ENCODE data around the gene SMAD7. TPM values are rescaled to one million over a fixed set of nuclear protein-coding genes. Genes with fewer than 3 reads are reported as not detected.

The SMAD7 gene
- total and polyA plus RNA-seq, 4 donors = 11.8 to 58.8 (median 35.8) TPM

- H3K36me3 ChIP-seq (ENCODE audit: control insufficient read depth in 4 of 4, insufficient read depth in 4 of 4, low read length in 4 of 4) = no peaks in the 10 kb centered on the region
- H3K9me3 ChIP-seq (ENCODE audit: control insufficient read depth in 4 of 4, insufficient read depth in 3 of 4, low read length in 3 of 4) = no peaks in the 10 kb centered on the region
- no peak for TF ChIP-seq CTCF (IDR thresholded peaks at IDR 0.05; ENCODE audit: control extremely low read depth, extremely low read depth)
- no peak for ATAC-seq (ENCODE audit: insufficient read depth, low FRiP score)
- H3K4me3 ChIP-seq = no peak overlapping the region
- no peaks in the 10 kb centered on the region for H3K27me3 ChIP-seq (ENCODE audit: control insufficient read depth in 3 of 3, insufficient read depth in 3 of 3, low read length in 2 of 3)
- H3K9ac ChIP-seq (ENCODE audit: insufficient read depth in 1 of 2, low read length in 2 of 2) = no peak overlapping the region
- 86 to 95% methylated on average over 4 of the region's 4 CpGs for WGBS, 2 donors
- no peak overlapping the region for H3K27ac ChIP-seq (ENCODE audit: low read depth in 1 of 2, low read length in 1 of 2)
- no peak for DNase-seq
- peaks cover 0 to 22% (median 13%) of the 10 kb centered on the region in 5 donors for H3K4me1 ChIP-seq (ENCODE audit: control insufficient read depth in 5 of 5, insufficient read depth in 5 of 5, low read length in 5 of 5)
Measured at GRCh38 chr18:48884771-48885170, 66.0 kb downstream of the SMAD7 start.

GRCh38 chr18:48884306-48884705, 66.5 kb downstream of the SMAD7 start:
- Histone ChIP-seq H3K27me3 (ENCODE audit: control insufficient read depth in 3 of 3, insufficient read depth in 3 of 3, low read length in 2 of 3) (no peaks in the 10 kb centered on the region), H3K4me1 (ENCODE audit: control insufficient read depth in 5 of 5, insufficient read depth in 5 of 5, low read length in 5 of 5) (peaks cover 0 to 22% (median 11%) of the 10 kb centered on the region in 5 donors), H3K36me3 (ENCODE audit: control insufficient read depth in 4 of 4, insufficient read depth in 4 of 4, low read length in 4 of 4) (no peaks in the 10 kb centered on the region), H3K9ac (ENCODE audit: insufficient read depth in 1 of 2, low read length in 2 of 2) (no peak overlapping the region), H3K9me3 (ENCODE audit: control insufficient read depth in 4 of 4, insufficient read depth in 3 of 4, low read length in 3 of 4) (no peaks in the 10 kb centered on the region), H3K27ac (ENCODE audit: low read depth in 1 of 2, low read length in 1 of 2) (no peak overlapping the region), H3K4me3 (no peak overlapping the region)
- TF ChIP-seq CTCF (IDR thresholded peaks at IDR 0.05; ENCODE audit: control extremely low read depth, extremely low read depth) = no peak
- ATAC-seq (ENCODE audit: insufficient read depth, low FRiP score) (no peak), DNase-seq (no peak)
- 90% methylated on average over 4 of the region's 4 CpGs for WGBS, 2 donors

GRCh38 chr18:48882379-48882778, 68.4 kb downstream of the SMAD7 start:
- no peak for ATAC-seq (ENCODE audit: insufficient read depth, low FRiP score)
- H3K27ac ChIP-seq (ENCODE audit: low read depth in 1 of 2, low read length in 1 of 2) = no peak overlapping the region
- H3K27me3 ChIP-seq (ENCODE audit: control insufficient read depth in 3 of 3, insufficient read depth in 3 of 3, low read length in 2 of 3) = no peaks in the 10 kb centered on the region
- no peaks in the 10 kb centered on the region for H3K9me3 ChIP-seq (ENCODE audit: control insufficient read depth in 4 of 4, insufficient read depth in 3 of 4, low read length in 3 of 4)
- no peak overlapping the region for H3K4me3 ChIP-seq
- no peaks in the 10 kb centered on the region for H3K36me3 ChIP-seq (ENCODE audit: control insufficient read depth in 4 of 4, insufficient read depth in 4 of 4, low read length in 4 of 4)
- WGBS, 2 donors = 94 to 99% methylated on average over 4 of the region's 4 CpGs
- DNase-seq = no peak
- H3K9ac ChIP-seq (ENCODE audit: insufficient read depth in 1 of 2, low read length in 2 of 2) = no peak overlapping the region
- peaks cover 0 to 15% (median 5%) of the 10 kb centered on the region in 5 donors for H3K4me1 ChIP-seq (ENCODE audit: control insufficient read depth in 5 of 5, insufficient read depth in 5 of 5, low read length in 5 of 5)
- TF ChIP-seq CTCF (IDR thresholded peaks at IDR 0.05; ENCODE audit: control extremely low read depth, extremely low read depth) = no peak

GRCh38 chr18:48880931-48881330, 69.8 kb downstream of the SMAD7 start:
- H3K9ac ChIP-seq (ENCODE audit: insufficient read depth in 1 of 2, low read length in 2 of 2) = no peak overlapping the region
- DNase-seq = no peak
- ATAC-seq (ENCODE audit: insufficient read depth, low FRiP score) = no peak

More at GRCh38 chr18:48880931-48881330, 69.8 kb downstream of the SMAD7 start:
- Histone ChIP-seq H3K27ac (ENCODE audit: low read depth in 1 of 2, low read length in 1 of 2) (no peak overlapping the region), H3K27me3 (ENCODE audit: control insufficient read depth in 3 of 3, insufficient read depth in 3 of 3, low read length in 2 of 3) (no peaks in the 10 kb centered on the region), H3K36me3 (ENCODE audit: control insufficient read depth in 4 of 4, insufficient read depth in 4 of 4, low read length in 4 of 4) (no peaks in the 10 kb centered on the region), H3K4me3 (no peak overlapping the region), H3K9me3 (ENCODE audit: control insufficient read depth in 4 of 4, insufficient read depth in 3 of 4, low read length in 3 of 4) (no peaks in the 10 kb centered on the region), H3K4me1 (ENCODE audit: control insufficient read depth in 5 of 5, insufficient read depth in 5 of 5, low read length in 5 of 5) (peaks cover 0 to 15% (median 7%) of the 10 kb centered on the region in 5 donors)
- TF ChIP-seq CTCF (IDR thresholded peaks at IDR 0.05; ENCODE audit: control extremely low read depth, extremely low read depth) = no peak
- WGBS, 2 donors = 94 to 96% methylated on average over 1 of the region's 1 CpG

Measured in lung (tissue), 12 donors.